Mucosa of descending colon (tissue), 3 donors: ENCODE data around the gene CCDC85B. TPM values are rescaled to one million over a fixed set of nuclear protein-coding genes. Genes with fewer than 3 reads are reported as not detected.

Source experiments
- ATAC-seq: fragments of 200-7000 bp; cut with Tn5 transposase; one replicate; pipeline ENCODE4 v1.9.1; 2020; ENCODE audit warnings: mild to moderate bottlenecking, moderate library complexity
- DNase-seq, 3 donors: peaks; one replicate each; pipeline ENCODE4 v3.0.0-alpha.2; 2020
- H3K36me3 ChIP-seq: fragments of 200-600 bp; one replicate; pipeline ENCODE4 v1.8.0; 2021; ENCODE audit warnings: low read depth, mild to moderate bottlenecking
- H3K4me1 ChIP-seq: fragments of 200-600 bp; one replicate; pipeline ENCODE4 v1.8.0; 2021; ENCODE audit warnings: low read depth, mild to moderate bottlenecking
- H3K4me3 ChIP-seq: fragments of 200-600 bp; one replicate; pipeline ENCODE4 v1.8.0; 2021; ENCODE audit warnings: mild to moderate bottlenecking
- H3K9me3 ChIP-seq: fragments of 200-600 bp; one replicate; pipeline ENCODE4 v1.8.0; 2021; ENCODE audit warnings: mild to moderate bottlenecking
- CTCF ChIP-seq: fragments of 200-600 bp; IDR thresholded peaks from one replicate; pipeline ENCODE4 v1.8.0; 2022; ENCODE audit warnings: antibody characterized with exemption, mild to moderate bottlenecking
- intact Hi-C, 2 donors: fragments of 100-400 bp; cut with DNase I in 1 of 2; cut with micrococcal nuclease in 1 of 2; formaldehyde crosslinking; loops; one replicate each; pipeline versions ENCODE4 v1.11.0 to v1.11.1; 2022; cut with DNase I, micrococcal nuclease
- total RNA-seq, 3 donors: library from RNA; stranded (reverse); fragmentation: NEBNext Ultra II Directional in 2 of 3; extraction: Animal tissue kit (Norgen Biotek cat#: 25700) in 2 of 3; gene quantifications; one replicate each; pipeline versions ENCODE4 v1.2.1 to v1.2.4, GENCODE V29; 2021 to 2023
- donor health status: DM: no; HTN: no; CAD: no; lungs with moderate emphysema.
- donor health status: DM: no; HTN: no; CAD: no.
- donor health status: DM: no; HTN: yes; CAD: no.

Gene CCDC85B
- total RNA-seq, 3 donors from 2014 or later, result 4.5 to 22.3 (median 9.2) TPM

- ATAC-seq (peak; percentile 98), DNase-seq (peak; percentile 97 to 99 (median 98))
- intact Hi-C loops, result no loop called here
- TF ChIP-seq CTCF, result no peak
- Histone ChIP-seq H3K4me3 (no peak overlapping the region), H3K9me3 (no peaks in the 10 kb centered on the region), H3K36me3 (peaks cover 4% of the 10 kb centered on the region), H3K4me1 (peaks cover 10% of the 10 kb centered on the region)
Observed at GRCh38 chr11:65873318-65874156, 16.9 kb upstream of the CCDC85B start.

- Histone ChIP-seq H3K4me3 (no peak within 1 kb of the TSS), H3K9me3 (no peaks in the 10 kb centered on the region), H3K4me1 (no peaks in the 10 kb centered on the region), H3K36me3 (no peaks in the 10 kb centered on the region)
- TF ChIP-seq CTCF, result no peak
- peak; percentile 38 for ATAC-seq
- peak in 1 of 3 donors; percentile 51 for DNase-seq
- intact Hi-C loops, result loop anchor here (10.0 kb wide), 1 partner anchor 105 kb away; no protein-coding TSS in a partner anchor
Observed at GRCh38 chr11:65879617-65880016, 10.9 kb upstream of the CCDC85B start, which contains the start of gene CTSW. TSS of gene CTSW (plus strand) at chr11:65879837. CDS start at chr11:65879855, 18 bp downstream.

GRCh38 chr11:65880027-65880426, 10.4 kb upstream of the CCDC85B start:
- Histone ChIP-seq H3K36me3 (no peaks in the 10 kb centered on the region), H3K4me3 (no peak overlapping the region), H3K9me3 (no peaks in the 10 kb centered on the region), H3K4me1 (peaks cover 2% of the 10 kb centered on the region)
- no peak for DNase-seq
- ATAC-seq, result no peak
- intact Hi-C loops, result loop anchor here (10.0 kb wide), 1 partner anchor 105 kb away; no protein-coding TSS in a partner anchor
- TF ChIP-seq CTCF, result no peak

- Histone ChIP-seq H3K4me3 (no peak overlapping the region), H3K4me1 (peaks cover 2% of the 10 kb centered on the region), H3K9me3 (no peaks in the 10 kb centered on the region), H3K36me3 (no peaks in the 10 kb centered on the region)
- intact Hi-C loops, result loop anchor here (10.0 kb wide), 1 partner anchor 104 kb away; no protein-coding TSS in a partner anchor
- DNase-seq (no peak), ATAC-seq (no peak)
- no peak for TF ChIP-seq CTCF
Observed at GRCh38 chr11:65880844-65881421, 9.5 kb upstream of the CCDC85B start.

GRCh38 chr11:65882120-65883057, 8.1 kb upstream of the CCDC85B start:
- intact Hi-C loops, result loop anchor here (10.0 kb wide), 1 partner anchor 102 kb away; no protein-coding TSS in a partner anchor
- no peaks in the 10 kb centered on the region for H3K9me3 ChIP-seq
- H3K4me3 ChIP-seq, result no peak overlapping the region
- H3K36me3 ChIP-seq, result no peaks in the 10 kb centered on the region
- no peak for ATAC-seq
- peaks cover 7% of the 10 kb centered on the region for H3K4me1 ChIP-seq
- no peak for TF ChIP-seq CTCF
- peak in 1 of 3 donors; percentile 15 for DNase-seq
